ENCODE measurements around the gene PAM. TPM values are rescaled to one million over a fixed set of nuclear protein-coding genes. Genes with fewer than 3 reads are reported as not detected.

Gene PAM
- 14.5 and 20.2 TPM in 2 replicates for total RNA-seq (2016; rRNA removed; fragmentation: Illumina TruSeq; extraction: Trizol)
- 2.9 and 4.1 TPM in 2 replicates for total RNA-seq (2016; cell fraction: cytosol; rRNA removed; fragmentation: Illumina TruSeq; extraction: Trizol; ENCODE audit: low read depth)
- 15.9 and 21.2 TPM in 2 replicates for total RNA-seq (2016; cell fraction: insoluble cytoplasmic fraction; rRNA removed; fragmentation: Illumina TruSeq; extraction: Trizol)
- total RNA-seq (2016; cell fraction: membrane; rRNA removed; fragmentation: Illumina TruSeq; extraction: Trizol) = 11.0 and 12.0 TPM in 2 replicates
- total RNA-seq (2016; cell fraction: nucleus; rRNA removed; fragmentation: Illumina TruSeq; extraction: Trizol) = 26.2 and 31.9 TPM in 2 replicates
- 65.9 and 79.1 TPM in 2 replicates for polyA plus RNA-seq (2011; rRNA removed)
- 32.9 and 50.9 TPM in 2 replicates for polyA plus RNA-seq (2011; cell fraction: cytosol; rRNA removed)
- polyA plus RNA-seq (2011; cell fraction: nucleus; rRNA removed) = 21.8 and 24.3 TPM in 2 replicates
- polyA plus RNA-seq (2012) = 45.1 and 59.9 TPM in 2 replicates
- 2.9 TPM in 2 replicates for polyA plus RNA-seq (2016; cell fraction: cytosol; fragmentation: Illumina TruSeq; extraction: Trizol; ENCODE audit: low read depth)
- 13.7 and 15.8 TPM in 2 replicates for polyA plus RNA-seq (2016; cell fraction: insoluble cytoplasmic fraction; fragmentation: Illumina TruSeq; extraction: Trizol; ENCODE audit: low read depth)
- 7.8 and 9.1 TPM in 2 replicates for polyA plus RNA-seq (2016; cell fraction: membrane; fragmentation: Illumina TruSeq; extraction: Trizol; ENCODE audit: low read depth)
- polyA plus RNA-seq (2016; cell fraction: nucleus; fragmentation: Illumina TruSeq; extraction: Trizol; ENCODE audit: insufficient read depth, low read depth) = 28.2 and 31.3 TPM in 2 replicates
- 90.8 and 98.2 TPM in 2 replicates for polyA minus RNA-seq (2011; rRNA and poly(A)+ RNA removed; ENCODE audit: low replicate concordance)
- polyA minus RNA-seq (2011; cell fraction: cytosol; rRNA and poly(A)+ RNA removed) = 38.8 and 52.7 TPM in 2 replicates
- polyA minus RNA-seq (2011; cell fraction: nucleus; rRNA and poly(A)+ RNA removed) = 80.4 and 84.7 TPM in 2 replicates
- Bru-seq, nascent RNA = percentile 62 among the genes with signal in this experiment
- percentile 52 among the genes with signal in this experiment for BruChase-seq, experiment 1, labeled RNA remaining after a 6-hour chase
- percentile 55 among the genes with signal in this experiment for BruChase-seq, experiment 2, labeled RNA remaining after a 2-hour chase
- long read RNA-seq, experiment 1, full-length matches to known transcripts = 2 of 16 reads
- long read RNA-seq, experiment 1, partial matches to known transcripts = 5 of 16 reads
- long read RNA-seq, experiment 1, other reads (novel, unspliced or antisense) = 9 of 16 reads
- long read RNA-seq, experiment 2, partial matches to known transcripts = 29 of 60 reads
- long read RNA-seq, experiment 2, other reads (novel, unspliced or antisense) = 30 of 60 reads

- H3K4me2 ChIP-seq (ENCODE audit: low read depth, low read length) = peak within 1 kb of the TSS; percentile 95
- no TSS peak for BruUV-seq (replicated peaks)
- peaks cover 26% of the 10 kb centered on the region for H3K4me1 ChIP-seq (ENCODE audit: insufficient read depth, low read length)
- ChIA-PET POLR2A (interaction anchor here (2.3 kb wide), 1 partner anchor 365 kb away, joined by 15 read pairs; the partner anchor contains the start of genes GIN1 and PPIP5K2), CTCF (ENCODE audit: low intra/inter-chr PET ratio, low total read pairs) (no interaction called here)
- no peaks in the 10 kb centered on the region for H3K36me3 ChIP-seq (replicated peaks in 1 of 2; ENCODE audit: control insufficient read depth in 1 of 2, insufficient read depth in 2 of 2, low read length in 2 of 2)
- H3K27ac ChIP-seq (ENCODE audit: extremely low read length, insufficient read depth, low read length) = peak within 1 kb of the TSS; percentile 40
- intact Hi-C loops (cut with micrococcal nuclease; ENCODE audit: unreplicated experiment) = loop anchor here (10.0 kb wide), 1 partner anchor 360 kb away; no protein-coding TSS in a partner anchor
- peak within 1 kb of the TSS; percentile 68 for H2AFZ ChIP-seq (ENCODE audit: low read length)
- in situ Hi-C loops (cut with HindIII; ENCODE audit: extremely low pct_ligation_motif_present, low pct_unique_long_range_greater_than_20kb) = no loop called here
- peaks cover 1 to 16% of the 10 kb centered on the region in 2 experiments; a peak in 4 of 5 replicates for H3K27me3 ChIP-seq (ENCODE audit: control insufficient read depth in 1 of 2, insufficient read depth in 2 of 2, low read length in 2 of 2)
- peak within 1 kb of the TSS; percentile 85 to 88 (median 87) for H3K4me3 ChIP-seq (replicated peaks in 1 of 3; ENCODE audit: insufficient read depth in 1 of 3, low read depth in 2 of 3, low read length in 3 of 3)
- peak; percentile 36 for DNase-seq (ENCODE audit: low spot score)
- WGBS (ENCODE audit: low lambda C conversion rate) = no CpG with 5 or more reads among the region's 65 CpGs
- no peaks in the 10 kb centered on the region for H4K20me1 ChIP-seq (ENCODE audit: insufficient read depth, low read length)
- no peaks in the 10 kb centered on the region for H3K9me3 ChIP-seq (ENCODE audit: low read length)
- H3K9ac ChIP-seq (ENCODE audit: insufficient read depth, low read depth, low read length) = peak within 1 kb of the TSS; percentile 71
- ATAC-seq = peak; percentile 95
- no peak for FAIRE-seq
- peaks cover 2% of the 10 kb centered on the region for H3K79me2 ChIP-seq (ENCODE audit: insufficient read depth, low read length)
- TF ChIP-seq MZF1 (CRISPR knock-in tag; IDR thresholded peaks at IDR 0.05; ENCODE audit: borderline replicate concordance) (no peak), MLLT10 (CRISPR knock-in tag; IDR thresholded peaks at IDR 0.05) (no peak), NFAT5 (CRISPR knock-in tag; IDR thresholded peaks at IDR 0.05) (no peak; the same call in 1 of the 2 replicates), ZNF766 (CRISPR knock-in tag; IDR thresholded peaks at IDR 0.05; ENCODE audit: borderline replicate concordance) (no peak), PPARG (CRISPR knock-in tag; conservative IDR thresholded peaks at IDR 0.05) (no peak), ATF1 (CRISPR knock-in tag; IDR thresholded peaks at IDR 0.05) (no peak), NCOR1 (IDR thresholded peaks at IDR 0.05; ENCODE audit: borderline replicate concordance, low read length) (no peak), HNRNPK (IDR thresholded peaks at IDR 0.05; ENCODE audit: low read depth, low read length, poor library complexity, severe bottlenecking) (peak; percentile 81), ZNF235 (CRISPR knock-in tag; IDR thresholded peaks at IDR 0.05; ENCODE audit: borderline replicate concordance) (no peak), PLSCR1 (CRISPR knock-in tag; IDR thresholded peaks at IDR 0.05; ENCODE audit: borderline replicate concordance) (no peak), ZZZ3 (CRISPR knock-in tag; IDR thresholded peaks at IDR 0.05; ENCODE audit: borderline replicate concordance) (no peak), POLR2A (IDR thresholded peaks at IDR 0.05; ENCODE audit: insufficient read depth in 1 of 2, low read depth in 2 of 2, low read length in 2 of 2) (peak; percentile 30 to 54; a peak in 2 of 4 replicates), ZFY (CRISPR knock-in tag; IDR thresholded peaks at IDR 0.05) (peak; percentile 63)
Observed at GRCh38 chr5:102754767-102755431, at the start of gene PAM. Gene PAM (plus strand): TSS chr5:102755305. CDS start chr5:102866196, 110,891 bp downstream.
